DND-41 (cell line): ENCODE results near the gene OR51F2.

Source experiments
- CTCF ChIP-seq: IDR thresholded peaks from 2 replicates; pipeline ENCODE4 v1.5.1; 2012; ENCODE audit warnings: borderline replicate concordance, low read length, moderate library complexity, mild to moderate bottlenecking; ENCODE audit not compliant: poor library complexity, severe bottlenecking; ENCODE audit errors: extremely low read depth
- EZH2 ChIP-seq: IDR thresholded peaks from 3 replicates; pipeline ENCODE4 v1.6.1; 2012; ENCODE audit warnings: borderline replicate concordance, low read depth, mild to moderate bottlenecking, moderate library complexity, low read length, inconsistent platforms; ENCODE audit not compliant: severe bottlenecking

GRCh38 chr11:4830909-4831308 lies 9.8 kb downstream of the OR51F2 start:
- no peak for TF ChIP-seq CTCF
- TF ChIP-seq EZH2: no peak
